Islet precursor cell (in vitro differentiated cells): ENCODE results near the gene CBFA2T2.
"Not testable (repeated sequence)": the region's sequence is repeated elsewhere in the genome, so short reads cannot be mapped to it uniquely, and the experiment has no call there.

Source experiments
- DNase-seq: peaks from one replicate; pipeline ENCODE4 v3.0.0-alpha.2; 2018

The CBFA2T2 gene

DNA sequence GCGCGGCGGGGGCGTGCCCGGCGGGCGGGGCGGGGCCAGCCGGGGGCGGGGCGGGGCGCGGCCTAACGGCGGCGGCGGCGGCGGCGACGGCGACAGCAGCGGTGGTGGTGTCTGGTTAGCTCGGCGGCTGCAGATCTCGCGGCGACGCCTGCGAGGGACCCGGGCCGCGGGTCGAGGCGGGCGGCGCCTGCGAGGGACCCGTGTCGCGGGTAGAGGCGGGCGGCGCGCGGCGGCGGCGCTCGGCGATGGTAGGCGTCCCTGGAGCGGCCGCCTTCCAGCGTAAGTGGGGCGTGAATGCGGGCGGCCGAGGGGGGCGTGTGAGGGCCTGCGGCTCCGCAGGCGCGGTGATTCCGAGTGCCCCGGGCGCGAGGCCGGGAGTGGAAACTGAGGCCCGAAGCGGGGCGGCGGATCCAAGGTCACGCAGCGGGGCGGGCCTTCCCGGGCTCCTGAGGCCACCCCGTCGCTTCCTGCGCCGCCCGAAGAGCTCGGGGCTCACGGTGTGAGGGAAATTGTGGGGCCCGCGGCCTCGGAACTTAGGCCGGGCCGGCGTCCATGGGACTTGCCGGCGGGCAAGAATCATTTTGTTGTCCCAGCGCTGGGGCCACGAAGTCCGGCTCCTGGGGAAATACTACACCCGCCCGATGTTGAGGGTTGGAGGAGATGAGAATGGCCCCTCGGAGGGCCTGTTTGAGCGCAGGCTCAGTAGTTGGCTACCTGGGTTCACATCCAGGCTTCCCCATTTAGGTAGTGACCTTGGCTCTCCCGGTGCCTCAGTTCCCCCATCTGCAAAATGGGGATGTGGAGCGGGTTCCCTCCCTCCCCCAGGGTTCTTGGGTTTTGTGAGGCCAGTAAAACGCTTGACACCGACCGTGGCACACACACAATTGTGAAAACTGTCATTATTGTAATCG lies at the start of gene CBFA2T2:
TSS of gene CBFA2T2 (plus strand) at position 74 of the 911 bp plus-strand sequence. CDS start at position 246, 172 bp downstream.
- no peak for DNase-seq

DNA sequence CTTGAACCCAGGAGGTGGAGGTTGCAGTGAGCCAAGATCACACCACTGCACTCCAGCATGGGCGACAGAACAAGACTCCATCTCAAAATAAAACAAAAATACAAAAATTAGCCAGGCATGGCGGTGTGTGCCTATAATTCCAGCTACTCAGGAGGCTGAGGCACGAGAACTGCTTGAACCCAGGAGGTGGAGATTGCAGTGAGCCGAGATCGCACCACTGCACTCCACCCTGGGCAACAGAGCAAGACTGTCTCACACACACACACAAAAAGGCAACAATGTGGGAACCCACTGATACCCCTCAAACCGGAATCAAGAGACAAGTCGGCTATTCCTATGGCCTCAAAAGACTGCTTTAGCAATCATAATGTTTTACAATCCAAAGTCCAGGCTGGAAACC lies 49.3 kb upstream of the CBFA2T2 start:
- not testable (repeated sequence) for DNase-seq

DNA sequence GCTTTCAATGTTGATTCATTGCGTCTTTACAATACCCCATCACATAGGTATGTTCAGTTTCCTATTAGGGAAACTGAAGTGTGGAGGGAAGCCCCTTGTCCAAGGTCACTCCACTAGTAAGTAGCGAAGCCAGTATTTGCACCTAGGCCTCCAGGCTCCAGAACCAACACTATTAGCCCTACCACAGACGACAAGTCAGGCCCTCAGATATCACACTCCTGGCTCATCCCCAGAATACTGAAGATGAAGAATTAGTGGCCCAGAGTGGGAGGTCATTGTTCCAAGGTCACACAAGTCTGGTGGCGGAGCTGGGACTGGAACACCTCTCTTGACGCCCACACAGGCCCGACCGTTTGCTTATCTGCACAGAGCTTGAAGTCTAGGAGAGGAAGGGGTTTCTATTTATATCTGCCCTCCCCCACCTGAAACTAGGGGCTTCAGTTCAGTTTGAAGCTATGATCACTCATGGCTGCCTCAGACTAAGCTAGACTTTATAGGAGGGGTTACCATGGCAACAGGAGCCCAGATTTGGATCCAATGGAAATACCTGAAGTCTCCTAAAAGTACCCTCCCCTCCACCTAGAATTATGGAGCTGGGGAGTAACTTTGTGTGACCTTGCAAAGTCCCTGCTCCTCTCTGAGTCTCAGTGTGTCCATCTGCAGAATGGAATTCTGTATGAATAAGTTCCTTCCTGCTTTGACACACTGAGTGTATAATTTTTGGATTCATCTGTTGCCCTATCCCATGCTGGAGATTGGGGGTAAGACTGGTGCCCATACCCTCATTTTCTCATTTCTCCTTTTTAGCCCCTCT lies 48.5 kb upstream of the CBFA2T2 start:
- DNase-seq = no peak

DNA sequence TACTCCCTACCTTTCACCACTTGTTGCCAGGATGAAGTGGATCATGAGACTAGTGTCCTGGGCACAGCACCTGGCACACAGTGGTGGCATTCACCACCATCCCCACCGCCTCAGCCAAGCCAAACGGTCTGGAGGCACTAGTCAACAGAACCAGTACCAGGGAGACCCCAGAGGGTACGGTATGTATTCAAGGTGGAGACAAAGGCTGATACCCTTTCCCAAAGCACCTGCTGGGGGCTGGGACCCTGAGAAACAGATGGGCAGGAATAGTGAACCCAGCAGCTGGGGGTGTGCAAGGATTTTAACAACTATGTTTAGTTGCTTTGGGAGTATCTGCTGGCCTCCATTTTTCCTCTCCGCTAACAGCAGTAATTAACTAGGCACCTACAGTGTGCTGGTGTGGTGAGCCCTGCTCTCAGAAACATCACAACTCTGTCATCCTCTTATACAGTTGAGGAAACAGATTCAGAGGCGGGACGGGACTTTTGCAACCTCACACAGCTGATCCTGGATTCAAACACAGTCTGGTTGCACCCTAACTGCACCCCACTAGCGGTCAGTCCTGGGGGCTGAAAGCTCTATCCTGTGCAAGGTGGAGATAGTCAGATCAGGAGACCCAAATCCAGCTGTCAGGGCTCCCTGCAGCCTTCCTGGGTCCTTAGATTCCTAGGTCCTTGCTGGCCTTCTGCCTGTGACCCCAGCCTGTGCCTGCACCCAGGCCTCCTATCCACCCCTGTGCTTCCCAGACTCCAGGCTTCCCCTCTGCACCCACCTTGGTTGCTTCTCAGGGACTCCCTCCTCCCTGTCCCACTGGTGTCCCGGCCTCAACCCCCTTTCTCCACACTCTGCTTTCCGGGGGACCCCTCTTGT lies 47.5 kb upstream of the CBFA2T2 start:
- no peak for DNase-seq

DNA sequence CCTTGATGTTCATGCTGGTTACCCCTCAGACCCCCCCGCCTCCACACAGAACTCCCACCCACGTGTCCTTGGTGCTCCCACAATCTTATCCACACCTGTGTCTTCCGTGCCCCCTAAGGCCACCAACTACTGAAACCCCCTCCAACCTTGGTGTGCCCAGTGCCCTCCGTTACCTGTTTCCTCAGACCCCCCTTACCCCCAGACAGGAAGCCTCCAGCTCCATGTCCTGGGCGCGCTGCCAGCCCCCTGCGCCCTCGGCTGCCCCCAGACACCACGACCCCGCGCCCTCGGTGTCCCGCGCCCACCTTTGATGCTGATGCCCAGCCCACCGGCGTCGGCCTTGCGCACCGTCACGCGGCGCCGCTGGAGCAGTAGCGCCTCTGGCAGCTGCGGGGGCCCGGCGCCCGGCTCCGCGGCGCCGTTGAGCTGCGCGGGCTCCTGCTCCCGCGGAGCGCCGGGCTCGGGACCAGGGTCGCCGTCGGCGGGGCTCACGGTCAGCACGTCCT lies 46.8 kb upstream of the CBFA2T2 start:
- no peak for DNase-seq

DNA sequence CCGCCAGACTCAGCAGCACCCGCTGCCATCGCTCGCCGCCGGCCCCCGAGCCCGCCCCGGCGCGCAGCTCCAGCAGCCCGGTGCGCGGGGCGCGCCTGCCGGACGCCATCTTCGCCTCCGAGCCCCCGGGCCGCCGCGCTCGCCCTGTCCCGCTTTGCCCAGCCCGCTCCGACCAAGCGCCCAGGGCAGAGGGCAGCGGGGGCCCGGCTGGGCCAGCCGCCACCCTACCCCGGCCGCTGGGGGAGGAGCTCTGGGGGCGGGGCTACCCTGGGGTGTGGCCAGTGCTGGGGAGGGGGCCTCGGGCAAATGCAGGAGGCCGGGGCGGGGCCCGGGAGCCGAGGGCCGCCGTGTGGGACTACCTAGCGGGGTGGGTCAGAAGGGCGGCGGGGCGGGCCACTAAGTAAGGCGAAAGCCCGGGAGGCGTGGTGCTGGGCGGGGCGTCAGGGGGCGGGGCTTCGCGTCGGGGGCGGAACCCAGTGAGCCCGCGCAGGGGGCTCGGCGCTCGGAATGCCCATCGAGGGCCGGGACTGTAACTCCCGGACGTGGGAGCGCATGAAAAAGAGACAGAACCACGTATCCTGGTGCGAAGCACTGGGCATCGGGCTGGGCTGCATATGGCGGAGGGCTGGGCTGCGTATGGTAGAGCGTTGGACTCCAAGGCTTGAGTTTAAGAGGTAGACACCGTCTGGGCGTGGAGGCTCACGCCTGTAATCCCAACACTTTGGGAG lies 46.2 kb upstream of the CBFA2T2 start, which contains the start of gene SNTA1:
TSS of gene SNTA1 (minus strand) at position 252 of the 728 bp plus-strand sequence. CDS start at position 109, 143 bp downstream.
- peak; percentile 98 for DNase-seq

DNA sequence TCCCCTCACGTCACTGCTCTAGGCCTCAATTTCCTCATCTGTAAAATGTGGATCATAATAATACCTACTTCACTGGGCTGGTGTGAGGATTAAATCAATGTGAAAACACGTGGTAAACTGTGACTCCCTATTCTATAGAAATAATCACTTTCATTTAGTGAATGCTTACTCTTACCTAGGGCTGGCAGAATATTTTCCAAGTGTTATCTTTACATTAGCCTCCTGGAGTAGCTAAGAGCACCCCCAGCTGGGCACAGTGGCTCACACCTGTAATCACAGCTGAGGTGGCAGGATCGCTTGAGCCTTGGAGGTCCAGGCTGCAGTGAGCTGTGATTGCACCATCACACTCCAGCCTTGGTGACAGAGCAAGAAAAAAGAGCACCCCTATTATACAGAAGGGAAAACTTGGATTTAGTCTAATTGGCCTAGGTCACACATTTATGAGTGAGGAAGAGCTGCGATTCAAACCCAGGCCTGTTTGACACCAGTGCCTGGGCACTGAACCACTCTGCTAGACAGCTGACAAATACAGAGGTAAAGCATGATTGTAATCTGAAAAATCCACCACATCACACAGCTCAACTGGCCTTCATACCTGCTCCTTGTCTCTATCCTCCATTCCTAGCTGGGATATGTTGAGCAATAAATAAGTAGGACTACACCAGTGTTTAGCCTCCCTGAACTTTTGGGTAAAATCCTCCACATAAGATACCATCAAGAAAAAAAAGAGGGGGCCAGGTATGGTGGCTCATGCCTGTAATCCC lies 44.9 kb upstream of the CBFA2T2 start:
- DNase-seq = no peak

DNA sequence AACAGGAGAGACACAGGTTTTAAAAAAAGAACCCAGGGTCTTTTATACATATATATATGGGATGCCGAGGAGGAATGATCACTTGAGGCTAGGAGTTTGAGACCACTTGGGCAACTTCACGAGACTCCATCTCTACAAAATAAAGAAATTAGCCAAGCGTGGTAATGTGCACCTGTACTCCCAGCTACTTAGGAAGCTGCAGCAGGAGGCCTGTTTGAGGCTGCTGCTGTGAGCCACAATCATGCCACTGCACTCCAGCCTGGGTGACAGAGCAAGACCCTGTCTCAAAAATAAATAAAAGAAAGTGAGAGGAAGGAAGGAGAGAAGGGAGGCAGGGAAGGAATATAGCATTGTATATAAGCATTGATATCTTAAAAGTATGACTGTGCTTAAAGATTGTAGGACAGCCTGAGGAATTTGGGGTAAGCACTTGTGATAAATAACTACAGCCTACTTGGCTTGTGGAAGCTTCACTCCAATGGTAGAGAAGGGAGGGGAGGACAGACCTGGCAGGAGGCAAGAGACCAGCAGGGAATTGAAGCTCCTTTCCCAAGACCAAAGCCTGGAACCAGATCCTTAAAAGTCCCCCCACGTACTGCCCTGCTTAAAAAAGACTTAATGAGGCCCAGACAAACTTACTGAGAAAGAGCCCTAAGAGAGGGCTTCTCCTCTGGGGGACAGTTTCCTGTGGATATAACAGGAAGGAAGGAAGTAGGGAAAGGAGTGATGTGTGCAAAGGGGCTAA lies 43.8 kb upstream of the CBFA2T2 start:
- DNase-seq = no peak

DNA sequence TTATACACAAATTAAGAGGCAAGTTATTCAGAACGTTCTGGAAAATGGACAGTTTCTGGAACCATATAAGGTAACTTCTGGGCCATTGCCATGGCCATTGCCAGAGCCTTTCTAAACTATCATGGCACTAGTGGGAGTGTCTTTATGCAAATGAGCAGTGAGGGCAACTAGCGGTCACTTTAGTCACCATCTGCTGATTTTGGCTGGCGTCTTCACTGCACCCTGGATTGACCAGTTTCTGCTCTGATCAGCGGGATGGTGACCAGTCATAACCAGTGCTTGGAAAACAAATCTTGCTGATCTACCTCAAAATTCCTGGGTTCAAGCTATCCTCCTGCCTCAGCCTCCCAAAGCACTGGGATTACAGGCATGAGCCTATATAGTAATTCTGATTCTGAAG lies 39.0 kb upstream of the CBFA2T2 start:
- no peak for DNase-seq

DNA sequence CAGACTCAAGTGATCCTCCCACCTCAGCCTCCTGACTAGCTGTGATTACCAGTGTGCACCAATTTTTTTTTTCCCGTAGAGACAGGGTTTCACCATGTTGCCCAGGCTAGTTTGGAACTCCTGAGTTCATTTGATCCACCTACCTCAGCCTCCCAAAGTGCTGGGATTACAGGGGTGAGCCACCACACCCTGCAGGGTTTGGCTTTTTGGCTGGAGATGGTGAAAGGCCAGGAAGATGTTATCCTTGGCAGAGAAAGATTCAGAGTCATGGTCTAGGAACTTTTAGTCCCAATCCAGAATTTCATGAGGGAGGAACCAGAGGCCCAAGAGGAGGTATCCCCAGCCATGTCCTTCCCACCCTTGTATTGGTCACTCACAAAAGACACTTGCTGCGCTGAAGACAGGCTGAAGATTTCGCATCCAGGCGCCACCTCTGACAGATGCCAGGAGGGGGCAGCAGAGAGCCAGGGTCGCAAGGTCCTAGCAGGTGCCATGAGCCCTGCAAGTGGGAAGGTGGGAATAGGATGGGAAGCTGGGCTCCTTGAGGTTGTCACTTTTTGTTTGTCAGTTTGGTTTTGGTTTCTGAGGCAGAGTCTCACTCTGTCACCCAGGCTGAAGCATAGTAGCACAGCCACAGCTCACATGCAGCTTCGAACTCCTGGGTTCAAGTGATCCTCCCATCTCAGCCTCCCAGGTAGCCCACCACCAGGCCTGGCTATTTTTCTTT lies 32.8 kb upstream of the CBFA2T2 start:
- DNase-seq = peak; percentile 92

DNA sequence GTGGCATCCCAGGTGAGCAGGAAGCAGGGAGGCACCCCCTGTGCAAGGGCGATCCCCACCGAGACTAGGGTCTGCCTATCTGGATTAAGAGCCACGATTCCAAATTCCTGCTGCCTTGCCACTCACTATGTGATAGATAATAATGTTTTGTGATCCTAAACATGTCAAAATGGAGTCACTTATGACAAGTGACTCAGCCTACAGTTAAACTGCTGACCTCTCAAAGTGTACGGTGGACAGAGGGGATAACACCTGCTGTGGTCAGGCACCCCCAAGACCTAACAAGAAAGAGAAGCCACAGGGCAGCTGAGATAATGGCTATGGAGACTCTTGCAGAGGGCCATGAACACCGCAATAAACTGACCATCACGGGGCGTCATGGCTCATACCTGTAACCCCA lies 30.3 kb upstream of the CBFA2T2 start:
- no peak for DNase-seq

DNA sequence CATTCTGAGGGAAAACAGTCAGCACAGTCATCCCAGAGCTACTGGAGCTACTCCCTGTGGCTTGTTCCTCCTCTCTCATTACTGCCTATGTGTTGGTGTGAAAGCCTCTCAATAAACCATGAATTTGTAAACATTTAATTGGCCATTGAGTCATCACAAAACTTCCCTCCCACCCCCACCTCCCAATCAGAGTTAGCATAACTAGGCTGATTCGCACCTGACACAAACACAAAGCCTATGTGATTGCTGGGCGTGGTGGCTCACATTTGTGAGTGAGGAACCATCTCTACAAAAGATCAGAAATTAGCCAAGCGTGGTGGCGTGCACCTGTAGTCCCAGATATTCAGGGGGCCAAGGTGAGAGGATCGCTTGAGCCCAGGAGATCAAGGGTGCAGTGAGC lies 29.2 kb upstream of the CBFA2T2 start:
- no peak for DNase-seq

DNA sequence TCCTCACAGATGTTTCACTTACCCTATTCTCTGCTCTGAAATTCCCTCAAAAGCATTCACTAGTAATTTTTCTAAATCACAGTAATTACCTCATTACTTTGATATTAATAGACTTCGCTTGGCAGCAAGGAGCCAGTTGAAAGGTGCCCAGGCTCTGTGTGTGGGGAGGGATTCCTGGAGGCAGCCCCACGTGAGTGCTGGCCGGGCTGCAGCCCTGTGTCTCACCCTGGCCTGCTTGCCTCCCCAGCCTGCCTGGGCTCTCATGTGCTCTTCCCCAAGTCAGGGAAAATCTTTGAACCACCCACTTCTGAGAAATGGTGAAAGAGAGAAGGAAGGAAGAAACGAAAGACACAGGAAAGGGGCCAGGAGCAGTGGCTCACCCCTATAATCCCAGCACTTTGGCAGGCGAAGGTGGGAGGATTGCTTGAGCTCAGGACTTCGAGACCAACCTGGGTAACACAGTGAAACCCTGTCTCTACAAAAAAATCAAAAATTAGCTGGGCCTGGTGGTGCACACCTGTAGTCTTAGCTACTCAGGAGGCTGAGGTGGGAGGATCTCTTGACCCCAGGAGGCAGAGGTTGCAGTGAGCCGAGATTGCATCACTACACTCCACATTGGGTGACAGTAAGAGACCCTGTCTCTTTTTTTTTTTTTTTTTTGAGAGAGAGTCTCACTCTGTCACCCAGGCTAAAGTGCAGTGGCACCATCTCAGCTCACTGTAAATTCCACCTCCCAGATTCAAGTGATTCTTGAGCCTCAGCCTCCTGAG lies 26.4 kb upstream of the CBFA2T2 start:
- DNase-seq = no peak

DNA sequence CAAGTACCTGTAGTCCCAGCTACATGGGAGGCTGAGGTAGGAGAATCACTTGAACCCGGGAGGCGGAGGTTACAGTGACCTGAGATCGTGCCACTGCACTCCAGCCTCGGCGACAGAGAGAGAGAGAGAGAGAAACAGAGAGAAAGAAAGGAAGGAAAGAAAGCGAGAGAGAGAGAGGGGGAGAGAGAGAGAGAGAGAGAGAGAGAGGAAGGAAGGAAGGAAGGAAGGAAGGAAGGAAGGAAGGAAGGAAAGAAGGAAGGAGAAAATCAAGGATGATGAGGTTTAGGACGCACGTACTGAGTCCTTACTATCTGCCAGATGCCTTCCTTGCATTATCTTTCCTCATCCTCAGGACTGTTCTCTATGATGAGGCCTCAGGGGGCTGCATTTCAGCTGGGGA lies 25.1 kb upstream of the CBFA2T2 start:
- DNase-seq = not testable (repeated sequence)

DNA sequence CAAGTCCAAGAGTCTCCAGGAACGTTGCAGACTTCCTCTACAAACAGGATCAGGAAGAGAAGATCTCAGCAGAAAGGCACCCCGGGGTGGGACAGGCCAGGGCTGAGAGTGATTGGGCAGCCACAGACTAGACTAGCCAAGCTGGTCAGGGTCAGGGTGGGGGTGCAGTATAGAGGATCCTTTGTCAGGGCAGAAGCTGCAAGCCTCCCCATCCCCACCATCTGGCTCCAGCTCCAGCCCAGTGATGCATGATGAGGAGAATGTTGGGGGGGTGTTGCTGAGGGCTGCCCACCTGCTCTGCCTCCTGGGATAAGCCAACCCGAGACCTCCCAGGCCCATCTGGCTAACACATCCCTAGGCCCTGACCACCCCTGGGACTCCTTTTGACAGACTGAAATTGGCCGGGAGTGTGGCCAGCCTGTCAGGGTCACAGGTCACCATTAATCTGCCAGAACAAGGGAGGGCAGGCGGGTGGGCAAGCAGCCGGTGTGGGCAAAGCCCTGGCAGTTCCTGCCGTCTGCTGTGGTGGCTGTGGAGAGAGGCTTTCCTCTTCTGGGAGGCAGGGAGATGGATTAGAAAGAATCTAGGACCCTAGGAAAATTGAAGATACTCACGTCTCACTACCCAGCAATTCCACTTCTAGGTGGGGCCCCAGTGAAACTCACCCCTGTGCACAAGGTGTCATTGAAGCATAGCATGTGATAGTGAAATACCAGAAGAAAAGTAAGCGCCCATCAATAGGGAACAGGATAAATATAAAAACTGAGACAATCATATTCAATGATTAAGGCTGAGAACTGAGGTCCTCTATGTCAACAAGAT lies 24.2 kb upstream of the CBFA2T2 start:
- DNase-seq = no peak

DNA sequence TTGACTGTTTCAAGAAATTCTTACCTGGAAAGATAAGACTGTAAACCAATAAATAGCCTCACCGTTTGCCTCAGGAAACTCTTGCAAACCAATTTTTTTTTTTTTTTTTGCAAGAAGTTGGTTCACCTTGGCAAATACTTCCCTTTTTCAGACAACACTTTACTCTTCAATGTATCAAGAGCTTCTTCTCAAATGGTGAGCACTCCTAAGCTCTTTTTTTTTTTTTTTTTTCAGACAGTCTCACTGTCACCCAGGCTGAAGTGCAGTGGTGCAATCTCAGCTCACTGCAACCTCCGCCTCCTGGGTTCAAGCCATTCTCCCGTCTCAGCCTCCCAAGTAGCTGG lies 23.6 kb upstream of the CBFA2T2 start:
- no peak for DNase-seq

DNA sequence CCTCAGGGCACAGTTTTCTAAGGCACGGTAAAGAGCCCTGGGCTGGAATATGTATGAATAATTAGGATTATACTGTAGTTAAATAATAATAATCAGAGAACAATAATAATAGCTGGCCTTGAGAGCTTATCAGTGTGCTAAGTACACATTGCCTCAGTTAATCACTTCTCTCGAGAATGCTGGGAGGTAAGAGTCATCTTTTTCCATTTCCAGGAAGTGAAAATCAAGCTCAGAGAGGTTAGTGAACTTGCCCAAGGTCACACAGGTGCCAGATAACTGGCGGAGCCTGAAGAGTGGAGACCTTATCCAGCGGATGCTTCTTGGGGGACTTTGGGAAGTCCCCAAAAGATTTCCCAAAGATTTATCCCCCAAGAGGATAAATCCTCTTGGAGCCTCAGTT lies 19.4 kb upstream of the CBFA2T2 start:
- DNase-seq = no peak

DNA sequence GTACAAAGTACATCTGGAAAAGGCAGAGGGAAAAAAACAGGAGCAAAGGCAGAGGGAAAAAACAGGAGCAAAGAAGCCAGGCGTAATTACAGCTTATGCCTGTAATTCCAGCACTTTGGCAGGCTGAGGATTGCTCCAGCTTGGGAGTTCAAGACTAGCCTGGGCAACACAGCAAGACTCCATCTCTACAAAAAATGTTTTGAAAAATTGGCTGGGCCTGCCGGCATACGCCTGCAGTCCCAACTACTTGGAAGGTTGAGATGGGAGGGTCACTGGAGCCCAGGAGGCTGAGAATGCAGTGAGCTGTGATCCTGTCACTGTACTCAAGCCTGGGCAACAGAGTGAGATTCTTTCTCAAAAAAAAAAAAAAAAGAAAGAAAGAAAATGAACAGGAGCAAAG lies 19.0 kb upstream of the CBFA2T2 start:
- no peak for DNase-seq
